ENCODE results near the gene WDR18. TPM values are rescaled to one million over a fixed set of nuclear protein-coding genes. Genes with fewer than 3 reads are reported as not detected.

The WDR18 gene
- total RNA-seq, 1 experiment from 2014 or later, result 56.7 TPM

DNA sequence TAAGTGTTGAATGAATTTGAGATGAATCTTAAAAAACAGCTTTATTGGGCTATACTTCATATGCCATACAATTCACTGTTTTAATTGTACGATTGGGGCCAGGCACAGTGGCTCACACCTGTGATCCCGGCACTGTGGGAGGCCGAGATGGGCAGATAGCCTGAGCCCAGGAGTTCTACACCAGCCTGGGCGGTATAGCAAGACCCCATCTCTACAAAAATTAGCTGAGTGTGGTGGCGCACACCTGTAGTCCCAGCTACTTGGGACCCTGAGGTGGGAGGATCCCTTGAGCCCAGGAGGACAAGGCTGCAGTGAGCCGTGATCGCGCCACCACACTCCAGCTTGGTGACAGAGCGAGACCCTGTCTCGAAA is 48.0 kb upstream of the WDR18 start:
- ChIA-PET POLR2A (ENCODE audit: unreplicated experiment) (no interaction called here), CTCF (no interaction called here)
- Histone ChIP-seq H3K27me3 (ENCODE audit: low read length) (no peaks in the 10 kb centered on the region), H3K9me3 (ENCODE audit: low read length) (no peaks in the 10 kb centered on the region), H3F3A (ENCODE audit: low read length, unreplicated experiment) (no peaks in the 10 kb centered on the region), H3K4me3 (ENCODE audit: low read length) (no peak overlapping the region), H2AFZ (ENCODE audit: low read length) (no peak overlapping the region), H3K9ac (ENCODE audit: low read length) (no peak overlapping the region), H3K79me2 (ENCODE audit: low read length) (no peaks in the 10 kb centered on the region), H3K36me3 (ENCODE audit: low read depth, low read length) (no peaks in the 10 kb centered on the region), H3K9me2 (replicated peaks; ENCODE audit: low read length) (no peaks in the 10 kb centered on the region), H3K4me1 (ENCODE audit: insufficient read depth, low read length) (peaks cover 19% of the 10 kb centered on the region; the same call in 1 of the 2 replicates), H3K4me2 (ENCODE audit: low read length) (no peak overlapping the region), H3K27ac (ENCODE audit: low read length) (no peak overlapping the region), H4K20me1 (ENCODE audit: low read length) (no peaks in the 10 kb centered on the region)
- DNase-seq (no peak), ATAC-seq (no peak)
- TF ChIP-seq, protein P1, sequence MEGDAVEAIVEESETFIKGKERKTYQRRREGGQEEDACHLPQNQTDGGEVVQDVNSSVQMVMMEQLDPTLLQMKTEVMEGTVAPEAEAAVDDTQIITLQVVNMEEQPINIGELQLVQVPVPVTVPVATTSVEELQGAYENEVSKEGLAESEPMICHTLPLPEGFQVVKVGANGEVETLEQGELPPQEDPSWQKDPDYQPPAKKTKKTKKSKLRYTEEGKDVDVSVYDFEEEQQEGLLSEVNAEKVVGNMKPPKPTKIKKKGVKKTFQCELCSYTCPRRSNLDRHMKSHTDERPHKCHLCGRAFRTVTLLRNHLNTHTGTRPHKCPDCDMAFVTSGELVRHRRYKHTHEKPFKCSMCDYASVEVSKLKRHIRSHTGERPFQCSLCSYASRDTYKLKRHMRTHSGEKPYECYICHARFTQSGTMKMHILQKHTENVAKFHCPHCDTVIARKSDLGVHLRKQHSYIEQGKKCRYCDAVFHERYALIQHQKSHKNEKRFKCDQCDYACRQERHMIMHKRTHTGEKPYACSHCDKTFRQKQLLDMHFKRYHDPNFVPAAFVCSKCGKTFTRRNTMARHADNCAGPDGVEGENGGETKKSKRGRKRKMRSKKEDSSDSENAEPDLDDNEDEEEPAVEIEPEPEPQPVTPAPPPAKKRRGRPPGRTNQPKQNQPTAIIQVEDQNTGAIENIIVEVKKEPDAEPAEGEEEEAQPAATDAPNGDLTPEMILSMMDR (conservative IDR thresholded peaks at IDR 0.05; ENCODE audit: low read depth, low read length), result no peak
- TF ChIP-seq EZH2phosphoT487 (IDR thresholded peaks at IDR 0.05; ENCODE audit: borderline replicate concordance, low read length) (no peak), EZH2 (IDR thresholded peaks at IDR 0.05; ENCODE audit: low read length, unreplicated experiment) (no peak)
- BruUV-seq (replicated peaks), result no TSS peak
- intact Hi-C loops (cut with micrococcal nuclease), result no loop called here

DNA sequence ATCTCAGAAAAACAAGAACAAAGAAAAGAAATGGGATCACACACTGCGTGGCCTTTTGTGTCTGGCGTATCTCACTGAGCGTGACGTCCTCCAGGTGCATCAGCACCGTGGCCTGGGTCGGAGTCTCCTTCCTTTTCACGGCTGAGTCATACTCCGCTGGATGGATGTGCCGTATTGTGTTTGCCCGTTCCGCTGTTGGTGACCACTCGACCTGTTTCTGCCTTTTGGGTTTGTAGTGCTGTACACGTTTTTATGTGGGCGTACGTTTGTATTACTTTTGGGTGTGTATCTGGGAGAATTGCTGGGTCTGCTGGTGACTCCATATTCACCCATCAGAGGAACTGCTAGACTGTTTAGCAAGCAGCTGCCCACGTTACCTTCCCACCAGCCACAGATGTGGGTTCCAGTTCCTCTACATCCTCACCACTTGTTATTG is 46.9 kb upstream of the WDR18 start:
- no peaks in the 10 kb centered on the region for H4K20me1 ChIP-seq (ENCODE audit: low read length)
- POLR2A ChIA-PET (ENCODE audit: unreplicated experiment), result no interaction called here
- no TSS peak for BruUV-seq (replicated peaks)

DNA sequence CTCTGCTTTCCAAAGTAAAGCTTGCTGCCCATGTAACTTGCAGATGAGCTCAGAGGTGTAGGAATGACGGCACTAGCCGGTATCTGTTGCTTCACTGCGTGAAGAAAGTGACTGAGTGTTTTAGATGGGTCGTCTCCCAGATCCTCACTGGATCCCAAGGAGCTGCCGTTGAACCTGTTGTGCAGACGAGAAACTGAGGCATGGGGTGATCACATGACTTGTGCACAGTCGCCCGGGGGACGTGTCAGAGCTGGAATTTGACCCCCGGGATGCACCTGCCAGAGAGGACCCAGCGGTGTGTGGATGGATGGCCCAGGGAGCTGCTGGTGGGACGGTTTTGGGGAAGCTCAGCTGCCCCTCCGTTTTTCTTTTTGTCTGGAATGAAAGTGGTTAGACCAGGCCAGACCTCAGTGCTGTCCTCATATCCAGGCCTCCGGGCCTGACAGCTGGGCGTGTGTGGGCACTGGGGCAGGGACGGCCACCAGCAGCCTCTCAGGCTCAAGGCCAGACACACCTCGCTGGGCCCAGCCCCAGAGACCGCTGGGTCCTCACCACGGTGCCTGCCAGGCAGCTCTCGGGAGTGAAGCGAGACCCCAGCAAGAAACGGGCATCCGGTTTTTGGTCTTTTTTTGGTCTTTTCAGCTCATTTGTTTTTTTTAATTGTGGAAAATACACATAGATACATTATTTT is 45.8 kb upstream of the WDR18 start:
- Histone ChIP-seq H3K4me3 (ENCODE audit: low read length) (no peak overlapping the region), H3K36me3 (ENCODE audit: low read depth, low read length) (no peaks in the 10 kb centered on the region), H4K20me1 (ENCODE audit: low read length) (no peaks in the 10 kb centered on the region), H3K9ac (ENCODE audit: low read length) (no peak overlapping the region), H3K79me2 (ENCODE audit: low read length) (peaks cover 4% of the 10 kb centered on the region; the same call in 1 of the 2 replicates), H3K27ac (ENCODE audit: low read length) (no peak overlapping the region), H3K9me2 (replicated peaks; ENCODE audit: low read length) (no peaks in the 10 kb centered on the region), H3K4me2 (ENCODE audit: low read length) (no peak overlapping the region), H3K4me1 (ENCODE audit: insufficient read depth, low read length) (peaks cover 29% of the 10 kb centered on the region; the same call in 1 of the 2 replicates), H3F3A (ENCODE audit: low read length, unreplicated experiment) (no peaks in the 10 kb centered on the region), H3K9me3 (ENCODE audit: low read length) (no peaks in the 10 kb centered on the region), H3K27me3 (ENCODE audit: low read length) (no peaks in the 10 kb centered on the region), H2AFZ (ENCODE audit: low read length) (no peak overlapping the region)
- BruUV-seq (replicated peaks), result no TSS peak
- CTCF ChIA-PET, result no interaction called here
- intact Hi-C loops (cut with micrococcal nuclease), result no loop called here
- DNase-seq (no peak), ATAC-seq (no peak)
- POLR2A ChIA-PET (ENCODE audit: unreplicated experiment), result no interaction called here
- TF ChIP-seq, protein P1 (conservative IDR thresholded peaks at IDR 0.05; ENCODE audit: low read depth, low read length), result no peak
- TF ChIP-seq EZH2phosphoT487 (IDR thresholded peaks at IDR 0.05; ENCODE audit: borderline replicate concordance, low read length) (no peak), EZH2 (IDR thresholded peaks at IDR 0.05; ENCODE audit: low read length, unreplicated experiment) (no peak)

More for the DNA sequence above, 46.9 kb upstream of the WDR18 start:
- Histone ChIP-seq H3K4me2 (ENCODE audit: low read length) (no peak overlapping the region), H3F3A (ENCODE audit: low read length, unreplicated experiment) (no peaks in the 10 kb centered on the region), H3K79me2 (ENCODE audit: low read length) (no peaks in the 10 kb centered on the region), H3K4me1 (ENCODE audit: insufficient read depth, low read length) (peaks cover 29% of the 10 kb centered on the region; the same call in 1 of the 2 replicates), H3K27me3 (ENCODE audit: low read length) (no peaks in the 10 kb centered on the region), H3K9ac (ENCODE audit: low read length) (no peak overlapping the region), H3K27ac (ENCODE audit: low read length) (no peak overlapping the region), H3K9me2 (replicated peaks; ENCODE audit: low read length) (no peaks in the 10 kb centered on the region), H3K36me3 (ENCODE audit: low read depth, low read length) (no peaks in the 10 kb centered on the region), H2AFZ (ENCODE audit: low read length) (no peak overlapping the region), H3K4me3 (ENCODE audit: low read length) (no peak overlapping the region), H3K9me3 (ENCODE audit: low read length) (no peaks in the 10 kb centered on the region)
- DNase-seq (no peak), ATAC-seq (no peak)
- intact Hi-C loops (cut with micrococcal nuclease), result no loop called here
- TF ChIP-seq EZH2phosphoT487 (IDR thresholded peaks at IDR 0.05; ENCODE audit: borderline replicate concordance, low read length) (no peak), EZH2 (IDR thresholded peaks at IDR 0.05; ENCODE audit: low read length, unreplicated experiment) (no peak)
- TF ChIP-seq, protein P1 (conservative IDR thresholded peaks at IDR 0.05; ENCODE audit: low read depth, low read length), result no peak
- CTCF ChIA-PET, result no interaction called here
